ENCODE results near the gene MCRS1.
"Not testable (repeated sequence)": the region's sequence is repeated elsewhere in the genome, so short reads cannot be mapped to it uniquely, and the experiment has no call there.

MCRS1 gene

GRCh38 chr12:49567611-49568441, at the start of gene MCRS1:
MCRS1 (minus strand) TSS chr12:49568142; CDS start chr12:49566731, 1,411 bp downstream.
- peak; percentile 84 to 86 for DNase-seq (ENCODE audit: low read depth in 2 of 2)

- DNase-seq (ENCODE audit: low read depth in 2 of 2) = no peak
Observed at GRCh38 chr12:49616533-49617219, 48.7 kb upstream of the MCRS1 start.

GRCh38 chr12:49615725-49616124, 47.8 kb upstream of the MCRS1 start:
- DNase-seq (ENCODE audit: low read depth in 2 of 2) = no peak

- DNase-seq (ENCODE audit: low read depth in 2 of 2) = no peak
Observed at GRCh38 chr12:49612210-49612609, 44.3 kb upstream of the MCRS1 start.

GRCh38 chr12:49610785-49611184, 42.8 kb upstream of the MCRS1 start:
- DNase-seq (ENCODE audit: low read depth in 2 of 2) = not testable (repeated sequence)

- DNase-seq (ENCODE audit: low read depth in 2 of 2) = no peak
Observed at GRCh38 chr12:49609875-49610154, 41.9 kb upstream of the MCRS1 start.

- DNase-seq (ENCODE audit: low read depth in 2 of 2) = no peak
Observed at GRCh38 chr12:49609059-49609874, 41.3 kb upstream of the MCRS1 start.

GRCh38 chr12:49605539-49605938, 37.6 kb upstream of the MCRS1 start, which contains the start of gene FAM186B:
FAM186B (minus strand) TSS chr12:49605639; CDS start chr12:49605477, 162 bp downstream.
- DNase-seq (ENCODE audit: low read depth in 2 of 2) = not testable (repeated sequence)

- DNase-seq (ENCODE audit: low read depth in 2 of 2) = no peak
Observed at GRCh38 chr12:49604856-49605255, 36.9 kb upstream of the MCRS1 start.

GRCh38 chr12:49603721-49604120, 35.8 kb upstream of the MCRS1 start:
- DNase-seq (ENCODE audit: low read depth in 2 of 2) = no peak

- DNase-seq (ENCODE audit: low read depth in 2 of 2) = no peak
Observed at GRCh38 chr12:49599961-49600360, 32.0 kb upstream of the MCRS1 start.

GRCh38 chr12:49598527-49598926, 30.6 kb upstream of the MCRS1 start:
- no peak for DNase-seq (ENCODE audit: low read depth in 2 of 2)

GRCh38 chr12:49588721-49589516, 21.0 kb upstream of the MCRS1 start:
- DNase-seq (ENCODE audit: low read depth in 2 of 2) = no peak

GRCh38 chr12:49588281-49588680, 20.3 kb upstream of the MCRS1 start:
- no peak for DNase-seq (ENCODE audit: low read depth in 2 of 2)

- no peak for DNase-seq (ENCODE audit: low read depth in 2 of 2)
Observed at GRCh38 chr12:49587174-49587908, 19.4 kb upstream of the MCRS1 start.

- DNase-seq (ENCODE audit: low read depth in 2 of 2) = no peak
Observed at GRCh38 chr12:49585477-49586459, 17.8 kb upstream of the MCRS1 start.

- no peak for DNase-seq (ENCODE audit: low read depth in 2 of 2)
Observed at GRCh38 chr12:49584591-49584990, 16.6 kb upstream of the MCRS1 start.

GRCh38 chr12:49583366-49584094, 15.6 kb upstream of the MCRS1 start:
- no peak for DNase-seq (ENCODE audit: low read depth in 2 of 2)

- no peak for DNase-seq (ENCODE audit: low read depth in 2 of 2)
Observed at GRCh38 chr12:49582850-49583249, 14.9 kb upstream of the MCRS1 start.
